Stimulated activated CD4-positive, alpha-beta T cell treated with anti-CD3 and anti-CD28 coated beads, Interleukin-1b, Interleukin-23, amount 100 ng/mL, for 1 hour (primary cell): ENCODE data around the gene EBI3.
"Not testable (repeated sequence)": the region's sequence is repeated elsewhere in the genome, so short reads cannot be mapped to it uniquely, and the experiment has no call there.

ENCODE experiments used
- DNase-seq, 2 donors: peaks; one replicate each; pipeline ENCODE4 v3.0.0-alpha.2; 2020; ENCODE audit warnings: low read depth in 2 of 2

EBI3 gene

DNA sequence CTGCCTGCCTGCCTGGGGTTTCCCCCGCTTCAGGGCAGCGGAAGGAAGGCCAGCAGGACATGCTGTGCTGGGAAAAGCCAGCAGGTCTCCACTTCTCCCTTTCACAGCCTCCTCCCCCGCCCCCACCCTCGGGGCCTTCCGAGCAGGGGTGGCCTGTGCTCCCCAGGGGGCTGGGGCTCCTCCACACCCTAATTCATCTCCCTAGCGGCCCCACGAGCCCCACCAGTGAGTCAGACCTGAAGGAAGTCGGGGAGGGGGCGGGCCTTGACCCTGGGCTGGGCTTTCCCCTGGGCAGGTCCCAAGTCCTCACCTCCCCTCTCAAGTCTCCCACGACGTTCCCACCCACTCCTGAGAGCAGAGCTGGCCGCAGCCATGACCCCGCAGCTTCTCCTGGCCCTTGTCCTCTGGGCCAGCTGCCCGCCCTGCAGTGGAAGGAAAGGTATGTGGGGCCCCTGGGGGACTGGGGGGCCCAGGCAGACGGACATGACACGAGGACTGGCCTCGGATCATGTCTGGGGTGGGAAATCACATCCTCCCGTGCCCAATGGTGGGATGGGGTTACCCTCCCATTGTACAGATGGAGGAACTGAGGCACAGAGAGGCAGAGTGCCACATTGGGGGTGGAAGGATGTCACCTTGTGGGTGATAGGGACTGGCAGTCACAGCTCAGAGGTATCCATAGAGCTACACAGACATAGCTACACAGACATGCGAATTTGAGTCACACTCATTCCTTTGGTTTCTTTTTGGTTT, at the start of gene EBI3:
Gene EBI3 (plus strand): TSS at position 345 of the 753 bp plus-strand sequence. CDS start 28 bp downstream, at position 373.
- peak in 1 of 2 donors; percentile 43 for DNase-seq

DNA sequence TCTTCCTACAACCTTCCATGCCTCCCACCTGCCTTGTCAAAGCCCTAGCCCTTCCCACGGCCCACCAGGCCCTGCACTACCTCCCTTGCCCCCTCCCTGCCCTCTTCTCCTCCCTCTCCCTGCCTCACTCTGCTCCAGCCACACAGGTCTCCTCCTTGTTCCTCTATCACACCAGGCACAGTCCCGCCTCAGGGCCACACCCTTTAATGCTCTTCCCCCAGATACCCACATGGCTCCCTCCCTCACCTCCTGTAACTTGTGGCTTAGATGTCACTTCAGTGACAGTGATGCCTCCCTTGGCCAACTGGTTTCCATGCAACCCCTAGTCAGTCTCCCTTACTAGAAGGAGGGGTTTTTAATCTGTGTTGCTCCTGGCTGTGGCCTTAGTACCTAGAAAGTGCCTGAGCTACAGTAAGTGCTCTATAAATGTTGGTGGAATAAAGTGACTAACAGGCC, 48.2 kb upstream of the EBI3 start:
- DNase-seq = no peak

GRCh38 chr19:4182084-4182810, 47.1 kb upstream of the EBI3 start, which contains the start of the genes ANKRD24 and SIRT6:
Gene ANKRD24 (plus strand): TSS chr19:4182689. CDS start chr19:4186426, 3,737 bp downstream.
Gene SIRT6 (minus strand): TSS chr19:4182563. CDS start chr19:4182539, 24 bp downstream.
- DNase-seq = peak; percentile 89

- no peak for DNase-seq
These were observed 45.2 kb upstream of the EBI3 start for GRCh38 chr19:4183967-4184717.

DNA sequence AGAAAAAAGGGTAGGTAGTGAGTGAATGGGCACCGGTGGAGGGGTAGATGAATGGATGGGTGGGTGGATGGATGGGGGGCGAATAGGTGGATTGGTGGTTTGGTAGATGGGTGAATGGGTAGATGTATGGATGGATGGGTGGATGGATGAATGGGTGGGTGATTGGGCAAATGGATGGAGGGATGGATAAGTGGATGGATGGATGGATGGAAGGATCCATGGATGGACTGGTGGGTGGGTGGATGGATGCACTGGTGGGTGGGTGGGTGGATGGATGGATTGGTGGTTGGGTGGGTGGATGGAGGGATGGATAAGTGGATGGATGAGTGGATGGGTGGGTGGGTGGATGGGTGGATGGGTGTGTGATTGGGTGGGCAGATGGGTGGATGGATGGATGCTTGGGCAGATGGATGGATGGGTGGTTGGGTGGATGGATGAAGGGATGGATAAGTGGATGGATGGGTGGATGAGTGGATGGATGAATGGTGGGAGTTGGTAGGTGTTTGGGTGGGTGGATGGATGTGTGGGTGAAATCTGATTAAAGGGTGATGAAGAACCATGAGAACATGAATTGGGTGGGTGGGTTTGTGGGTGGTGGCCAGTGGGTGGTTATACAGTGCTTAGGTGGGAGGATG, 44.5 kb upstream of the EBI3 start:
- no peak for DNase-seq

DNA sequence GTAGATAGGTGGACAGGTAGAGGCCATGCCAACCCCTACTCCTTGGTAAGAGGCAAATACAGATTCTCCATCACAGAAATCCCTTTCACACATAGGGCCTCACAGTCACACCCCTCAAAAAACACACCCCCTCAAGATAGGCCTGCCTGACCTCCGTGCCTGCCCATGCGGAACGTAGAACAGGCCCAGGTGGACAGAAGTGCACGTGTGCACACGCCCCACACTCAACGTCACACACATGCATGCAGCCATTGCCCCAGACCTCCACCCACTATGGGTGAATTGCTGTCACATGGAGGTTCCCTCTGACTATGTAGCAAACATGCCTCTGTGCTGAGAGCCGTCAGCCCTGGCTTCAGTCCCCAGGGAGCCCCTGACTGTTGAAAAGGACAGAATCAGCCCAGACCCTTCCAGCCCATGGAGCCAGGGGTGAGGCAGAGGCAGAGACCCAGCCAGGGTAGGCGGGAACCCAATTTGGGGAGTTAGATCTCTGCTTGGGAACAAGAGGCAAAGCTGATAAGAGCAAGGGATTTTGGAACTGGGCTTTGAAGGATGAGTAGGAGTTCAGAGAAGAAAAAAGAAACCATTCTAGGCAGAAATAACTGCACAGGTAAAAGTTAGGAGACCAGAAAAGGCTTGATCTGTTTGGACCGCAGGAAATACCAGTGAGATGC, 43.8 kb upstream of the EBI3 start:
- no peak for DNase-seq

GRCh38 chr19:4186087-4186993, 43.0 kb upstream of the EBI3 start:
- peak; percentile 57 to 69 for DNase-seq

DNA sequence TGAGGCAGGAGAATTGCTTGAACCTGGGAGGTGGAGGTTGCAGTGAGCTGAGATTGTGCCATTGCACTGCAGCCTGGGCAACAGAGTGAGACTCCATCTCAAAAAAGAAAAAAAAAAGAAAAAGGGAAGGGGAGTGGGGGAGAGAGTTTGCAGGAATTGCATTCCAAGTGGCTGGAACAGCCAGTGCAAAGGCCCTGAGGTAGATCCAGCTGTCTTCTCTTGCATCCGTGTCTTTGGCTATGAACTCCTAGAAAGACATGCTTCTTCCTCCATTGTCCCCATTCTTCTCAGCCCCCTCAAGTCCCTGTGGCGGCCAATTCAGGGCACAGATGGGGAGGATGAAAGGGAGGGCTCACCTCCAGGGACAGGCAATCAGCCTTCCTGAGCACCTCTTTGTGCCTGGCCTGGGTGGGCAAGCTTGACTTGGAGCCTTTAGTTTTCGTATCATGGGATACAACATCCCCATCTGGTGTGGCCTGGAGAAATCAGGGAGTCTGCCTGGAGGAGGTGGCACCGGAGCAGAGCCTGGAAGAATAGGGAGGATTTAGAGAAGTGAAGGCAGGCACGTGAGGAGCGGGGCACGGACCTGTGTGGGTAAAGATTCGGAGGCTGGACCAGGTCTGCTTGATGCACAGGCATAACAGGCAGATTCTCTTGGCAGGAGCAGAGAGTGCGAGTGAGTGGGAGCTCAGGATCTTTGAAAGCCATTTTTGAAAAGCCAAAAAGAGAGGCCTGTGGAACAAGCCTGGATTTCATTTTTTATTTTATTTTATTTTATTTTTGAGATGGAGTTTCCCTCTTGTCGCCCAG, 41.8 kb upstream of the EBI3 start:
- DNase-seq = no peak

DNA sequence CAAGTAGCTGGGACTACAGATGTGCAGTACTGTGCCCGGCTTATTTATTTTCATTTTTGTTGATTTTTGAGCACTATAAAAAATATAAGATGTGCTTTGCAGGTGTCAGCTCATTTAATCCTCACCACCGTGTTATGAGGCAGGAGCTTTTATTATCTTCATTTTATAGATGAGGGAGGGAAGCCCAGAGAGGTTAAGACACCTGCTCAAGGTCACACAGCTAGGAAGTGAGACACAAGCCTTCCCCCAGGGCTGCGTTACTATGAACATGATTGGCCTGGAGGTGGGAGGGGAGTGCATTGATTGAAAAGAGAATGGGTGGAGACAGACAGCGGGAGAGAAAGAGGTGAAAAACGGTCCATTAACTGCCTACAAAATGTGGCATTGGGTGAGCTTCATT, 39.7 kb upstream of the EBI3 start:
- no peak for DNase-seq

DNA sequence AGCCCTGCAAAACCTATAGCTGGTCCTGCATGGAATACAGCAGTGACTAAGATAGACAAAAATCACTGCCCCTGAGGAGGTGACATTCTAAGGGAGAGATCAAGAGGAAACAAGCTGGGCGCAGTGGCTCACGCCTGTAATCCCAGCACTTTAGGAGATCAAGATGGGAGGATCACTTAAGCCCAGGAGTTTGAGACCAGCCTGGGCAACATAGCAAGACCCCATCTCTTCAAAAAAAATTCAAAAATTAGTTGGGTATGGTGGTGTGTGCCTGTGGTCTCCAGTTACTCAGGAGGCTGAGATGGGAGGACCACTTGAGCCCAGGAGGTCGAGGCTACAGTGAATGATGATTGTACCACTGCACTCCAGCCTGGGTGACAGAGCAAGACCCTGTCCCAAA, 36.8 kb upstream of the EBI3 start:
- not testable (repeated sequence) for DNase-seq

GRCh38 chr19:4194353-4194752, 35.0 kb upstream of the EBI3 start:
- DNase-seq = no peak

GRCh38 chr19:4196009-4196408, 33.3 kb upstream of the EBI3 start:
- DNase-seq = no peak

GRCh38 chr19:4196587-4197148, 32.7 kb upstream of the EBI3 start:
- DNase-seq = no peak

DNA sequence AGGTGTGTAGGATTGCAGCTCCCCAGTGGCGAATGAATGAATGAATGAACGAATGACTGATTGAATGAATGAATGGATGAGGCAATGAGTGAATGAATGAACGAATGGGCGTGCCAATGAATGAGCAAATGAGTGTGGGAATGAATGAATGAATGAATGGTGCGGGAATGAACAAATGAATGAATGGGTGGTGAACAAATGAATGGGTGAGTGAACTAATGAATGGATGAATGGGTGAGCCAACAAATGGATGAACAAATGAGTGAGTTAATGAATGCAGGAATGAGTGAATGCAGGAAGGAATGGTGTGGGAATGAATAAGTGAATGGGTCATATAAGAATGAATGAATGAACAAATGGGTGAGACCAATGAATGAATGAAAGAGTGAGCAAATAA, 32.1 kb upstream of the EBI3 start:
- no peak for DNase-seq

GRCh38 chr19:4197625-4198466, 31.5 kb upstream of the EBI3 start:
- DNase-seq = no peak

DNA sequence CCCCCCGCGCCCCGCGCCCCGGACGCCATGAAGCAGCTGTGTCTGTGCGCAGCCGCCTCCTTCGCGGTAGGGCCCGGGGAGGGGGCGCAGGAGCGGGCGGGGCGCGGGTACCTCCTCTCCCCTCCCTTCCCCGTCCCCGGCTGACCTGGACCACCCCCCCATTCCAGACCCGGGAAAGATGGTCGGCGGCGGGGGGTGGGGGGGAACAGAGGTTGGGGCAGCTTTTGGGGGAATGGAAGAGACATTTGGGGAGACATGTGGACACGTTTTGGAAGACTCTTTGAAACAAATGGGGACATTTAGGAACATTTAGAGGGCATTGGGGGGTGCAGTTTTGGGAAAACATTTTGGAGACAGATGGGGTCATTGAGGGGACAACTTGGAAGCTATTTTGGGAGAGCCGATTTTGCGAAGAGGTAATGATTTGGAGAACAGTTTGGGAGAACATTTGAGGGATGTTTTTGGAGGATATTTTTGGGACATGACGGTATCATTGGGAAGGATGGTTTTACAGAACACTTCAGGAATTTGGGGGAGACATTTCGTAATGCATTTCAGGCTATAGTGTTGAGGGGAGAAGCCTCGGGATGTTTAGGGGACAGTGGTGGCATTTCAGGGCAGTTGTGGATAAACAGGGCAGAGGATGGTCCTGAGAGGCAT, 30.7 kb upstream of the EBI3 start:
- no peak for DNase-seq

DNA sequence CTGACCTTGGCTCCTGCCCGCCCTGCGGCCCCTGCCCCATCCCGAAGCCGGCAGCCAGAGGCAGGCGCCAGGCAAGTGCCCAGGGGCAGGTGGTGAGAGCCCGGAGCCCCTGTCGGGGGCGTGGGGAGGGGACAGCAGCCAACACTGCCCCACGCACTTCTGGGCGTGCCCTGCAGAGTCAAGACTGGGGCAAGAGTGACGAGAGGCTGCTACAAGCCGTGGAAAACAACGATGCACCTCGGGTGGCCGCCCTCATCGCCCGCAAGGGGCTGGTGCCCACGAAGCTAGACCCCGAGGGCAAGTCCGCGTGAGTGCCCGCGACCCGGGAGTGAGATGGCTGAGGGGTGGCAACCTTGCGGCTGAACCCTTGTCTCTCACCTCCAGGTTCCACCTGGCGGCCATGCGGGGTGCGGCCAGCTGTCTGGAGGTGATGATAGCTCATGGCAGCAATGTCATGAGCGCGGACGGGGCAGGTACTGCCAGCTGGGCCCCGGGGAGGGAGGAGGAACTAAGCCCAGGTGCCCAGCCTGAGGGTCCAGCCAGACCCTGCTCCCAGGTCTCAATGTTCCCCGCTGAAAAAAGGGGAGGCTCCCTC, 29.5 kb upstream of the EBI3 start:
- DNase-seq = no peak
